GM19452 (cell line): Measurements from ENCODE around the gene CD160.
"Not testable (repeated sequence)": the region's sequence is repeated elsewhere in the genome, so short reads cannot be mapped to it uniquely, and the experiment has no call there.

ENCODE experiments used
- ATAC-seq: cut with Tn5 transposase; IDR thresholded peaks from one replicate; pipeline ENCODE4 v1.9.1; 2021; ENCODE audit not compliant: unreplicated experiment

Gene CD160

DNA sequence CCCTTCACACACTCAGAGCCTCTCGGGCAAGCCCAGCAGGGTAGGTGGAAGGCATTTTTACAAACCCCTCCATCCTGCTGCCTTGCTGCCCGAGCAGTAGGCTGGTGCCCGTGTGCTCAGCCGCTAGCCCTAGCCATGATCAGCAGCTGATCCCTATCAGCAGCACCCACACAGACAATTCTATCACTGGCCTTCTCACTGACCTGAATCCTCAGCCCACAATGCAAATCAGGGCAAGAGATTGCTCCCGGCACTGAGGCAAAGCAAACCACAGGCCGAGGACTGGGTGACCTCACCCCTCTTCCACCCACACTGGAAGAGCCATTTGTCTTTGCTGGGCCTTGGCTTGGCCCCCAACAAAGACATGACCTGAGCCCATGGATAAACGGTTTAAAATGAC is 11.2 kb upstream of the CD160 start:
- ATAC-seq, result no peak

DNA sequence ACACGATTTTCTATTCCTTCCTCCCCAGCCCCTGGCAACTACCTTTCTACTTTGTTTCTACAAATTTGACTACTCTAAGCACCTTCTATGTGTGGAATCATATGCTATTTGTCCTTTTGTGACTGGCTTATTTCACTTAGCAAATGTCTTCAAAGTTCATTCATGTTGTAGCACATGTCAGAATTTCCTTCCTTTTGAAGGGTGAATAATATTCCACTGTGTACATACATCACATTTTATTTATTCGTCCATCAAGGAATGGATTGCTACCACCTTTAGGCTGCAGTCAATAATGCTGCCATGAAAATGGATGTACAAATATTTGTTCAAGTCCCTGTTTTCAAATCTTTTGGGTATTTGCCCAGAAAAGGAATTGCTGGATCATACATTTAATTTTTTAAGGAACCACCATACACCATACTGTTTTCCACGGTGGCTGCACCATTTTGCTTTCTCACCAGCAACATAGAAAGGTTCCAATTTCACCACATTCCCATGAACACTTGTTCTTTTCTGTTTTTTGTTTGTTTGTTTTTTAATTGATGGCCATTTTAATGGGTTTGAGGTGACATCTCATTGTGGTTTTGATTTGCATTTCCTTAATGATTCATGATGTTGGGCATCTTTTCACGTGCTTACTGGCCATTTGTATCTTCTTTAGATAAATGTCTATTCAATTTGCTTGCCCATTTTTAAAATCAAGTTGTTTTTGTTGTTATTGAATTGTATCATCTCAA is 8.8 kb upstream of the CD160 start:
- ATAC-seq, result no peak

DNA sequence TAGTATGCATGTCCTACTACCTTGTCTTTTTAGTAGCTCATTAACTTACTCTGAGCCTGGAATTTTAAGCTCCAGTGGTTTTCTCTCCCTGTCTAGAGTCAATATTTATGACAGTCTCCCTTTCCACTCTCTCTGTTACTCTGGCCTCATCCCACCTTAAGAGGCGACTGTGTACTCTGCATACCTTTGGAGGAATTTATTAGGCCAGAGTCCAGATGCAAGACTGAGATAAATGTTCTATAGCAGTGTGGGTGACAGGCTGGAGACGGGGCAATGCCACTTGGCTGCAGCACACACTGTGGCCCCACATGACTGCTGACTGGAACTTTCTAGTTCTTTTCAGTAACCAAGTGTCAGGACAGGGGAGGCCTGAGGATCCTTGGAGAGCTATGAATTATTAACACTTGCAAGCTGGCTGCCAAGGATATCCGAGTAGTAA is 8.1 kb upstream of the CD160 start:
- no peak for ATAC-seq

DNA sequence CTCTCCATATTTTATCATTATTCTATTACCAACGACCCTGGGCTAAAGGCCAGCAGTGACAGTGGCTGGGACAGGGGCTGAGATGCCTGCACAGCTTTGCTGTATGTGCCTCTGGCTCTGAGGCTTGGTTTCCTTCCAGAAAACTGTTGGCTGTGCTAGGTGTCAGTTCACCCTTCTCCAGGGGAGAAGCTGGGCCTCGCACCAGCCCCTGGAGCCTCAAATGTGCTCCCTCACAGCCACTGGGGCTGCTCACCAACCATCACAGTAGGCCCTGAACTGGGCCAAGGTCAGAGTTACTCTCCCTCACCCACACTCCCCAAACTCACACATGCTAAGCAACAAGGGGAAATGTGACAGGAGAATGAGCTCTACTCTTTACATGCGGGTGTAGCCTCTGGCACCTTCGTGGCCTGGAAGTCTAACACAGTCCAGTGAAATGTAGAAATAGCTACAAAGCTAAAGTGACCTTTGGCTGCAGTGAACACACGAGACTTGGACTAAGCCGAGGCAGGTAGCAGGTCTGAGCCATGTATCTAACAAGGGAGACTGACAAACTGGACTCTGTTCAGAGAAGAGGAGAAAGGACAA is 4.7 kb upstream of the CD160 start:
- ATAC-seq, result no peak

DNA sequence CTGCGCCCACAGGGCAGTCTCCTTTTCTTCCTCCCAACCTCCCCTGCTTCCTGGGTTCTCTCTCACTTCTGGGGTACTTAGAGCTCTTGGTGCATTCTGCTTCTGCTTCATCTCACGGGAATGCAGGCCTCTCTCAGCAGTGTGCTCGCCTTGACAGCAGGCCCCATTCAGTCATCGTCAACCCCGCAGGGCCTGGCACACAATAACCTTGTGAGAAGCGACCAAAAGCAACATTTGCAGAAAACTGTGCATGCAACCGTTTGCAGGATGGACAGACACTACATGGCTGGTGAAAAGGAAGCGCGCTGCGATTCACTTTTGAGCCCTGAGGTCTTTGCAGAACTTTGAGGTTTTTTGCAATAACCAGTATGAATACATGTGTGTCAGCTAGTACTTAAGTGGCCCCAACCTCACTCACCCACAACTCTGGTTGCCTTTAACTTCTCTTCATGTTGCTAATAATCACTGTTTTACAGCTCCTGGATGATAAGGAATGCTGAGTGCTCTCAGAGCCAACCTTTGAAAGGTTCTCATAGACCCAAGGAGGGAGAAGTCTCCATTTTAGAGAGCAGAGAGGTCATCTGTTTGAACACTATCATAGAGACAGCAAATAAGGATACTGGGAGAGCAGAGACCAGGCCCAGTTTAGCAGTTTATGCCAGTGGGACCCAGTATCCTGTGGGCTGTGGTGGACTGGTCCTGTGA is 2.5 kb upstream of the CD160 start:
- no peak for ATAC-seq

DNA sequence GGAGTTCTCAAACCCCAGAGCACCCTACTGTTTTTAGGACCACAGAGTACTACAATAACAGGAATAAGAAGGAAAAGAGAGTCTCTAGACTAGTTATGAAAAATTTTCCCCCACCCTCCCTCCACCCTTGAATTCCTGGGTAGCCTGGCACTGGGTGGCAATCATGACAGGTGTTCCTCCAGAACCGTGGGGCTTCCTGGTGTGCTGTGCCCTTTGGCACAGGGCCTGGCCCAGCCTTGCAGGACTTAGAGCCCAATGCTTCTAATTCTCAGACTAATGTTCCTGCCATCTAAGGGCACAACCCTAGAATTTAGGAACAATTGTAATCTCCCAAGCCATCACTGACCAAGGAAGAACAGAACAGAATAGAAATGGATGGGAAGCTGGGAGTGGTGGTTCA is 1.5 kb upstream of the CD160 start:
- ATAC-seq, result no peak

DNA sequence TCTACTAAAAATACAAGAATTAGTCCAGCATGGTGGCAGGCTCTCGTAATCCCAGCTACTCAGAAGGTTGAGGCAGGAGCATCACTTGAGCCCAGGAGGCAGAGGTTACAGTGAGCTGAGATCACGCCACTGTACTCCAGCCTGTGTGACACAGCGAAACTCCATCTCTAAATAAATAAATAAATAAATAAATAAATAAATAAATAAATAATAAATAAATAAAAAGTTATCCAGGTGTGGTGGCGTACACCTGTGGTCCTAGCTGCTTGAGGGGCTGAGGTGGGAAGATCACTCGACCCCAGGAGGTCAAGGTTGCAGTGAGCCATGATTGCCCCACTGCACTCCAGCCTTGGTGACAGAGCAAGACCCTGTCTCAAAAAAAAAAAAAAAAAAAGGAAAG is 834 bp upstream of the CD160 start:
- not testable (repeated sequence) for ATAC-seq

DNA sequence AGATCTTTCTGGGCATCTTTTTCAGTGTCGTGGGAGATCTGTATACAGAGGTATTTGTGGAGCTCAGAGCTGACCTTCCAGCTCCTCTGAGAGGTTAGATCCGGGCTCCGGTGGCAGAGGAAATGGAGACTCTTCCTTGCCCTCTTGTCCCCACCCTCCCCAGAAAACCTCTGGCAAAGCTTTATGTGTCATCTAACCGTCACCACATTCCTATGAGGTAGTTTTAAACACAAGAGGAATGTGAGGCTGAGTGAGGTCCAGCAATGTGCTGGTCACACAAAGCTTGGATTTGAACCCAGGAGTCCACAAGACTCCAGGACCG is 1.2 kb downstream of the CD160 start:
- no peak for ATAC-seq

DNA sequence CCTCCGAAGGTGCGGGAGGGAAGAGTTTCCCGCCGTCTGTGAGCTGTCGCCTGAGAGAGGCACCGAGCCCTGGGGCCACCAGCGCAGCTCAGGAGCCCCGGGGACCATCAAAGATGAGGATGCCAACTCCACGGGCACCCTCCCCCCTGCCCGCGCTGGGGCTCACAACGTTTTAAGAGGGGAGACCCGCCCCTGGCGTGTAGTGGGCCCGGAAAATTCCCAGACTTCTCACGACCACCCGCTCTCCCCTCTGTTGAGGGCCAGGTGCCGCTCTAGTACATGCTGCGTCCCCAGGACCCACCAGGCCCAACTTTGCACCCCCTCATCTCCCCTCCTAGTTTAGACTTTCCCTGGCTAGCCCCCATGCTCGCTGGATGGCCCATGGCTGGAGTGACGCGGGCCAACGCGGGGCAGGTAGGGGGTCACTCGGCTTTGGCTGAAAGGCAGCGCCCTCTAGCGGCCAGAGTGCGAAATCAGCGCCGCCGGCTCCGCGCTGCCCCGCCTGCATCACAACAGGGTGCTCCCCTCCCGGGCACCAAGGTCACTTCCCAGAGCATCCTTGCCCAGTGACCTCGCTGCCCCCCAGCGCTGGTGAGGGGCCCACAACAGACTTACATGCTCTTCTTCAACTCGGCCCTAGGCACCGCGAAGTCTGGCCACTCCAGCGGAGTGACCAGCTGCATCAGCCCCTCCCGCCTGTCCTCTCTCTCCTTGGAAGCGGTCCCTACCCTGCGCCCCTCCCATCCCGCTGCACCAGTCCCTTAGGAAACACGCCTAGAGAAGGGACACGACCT is 1.8 kb downstream of the CD160 start:
- ATAC-seq, result peak; percentile 93

DNA sequence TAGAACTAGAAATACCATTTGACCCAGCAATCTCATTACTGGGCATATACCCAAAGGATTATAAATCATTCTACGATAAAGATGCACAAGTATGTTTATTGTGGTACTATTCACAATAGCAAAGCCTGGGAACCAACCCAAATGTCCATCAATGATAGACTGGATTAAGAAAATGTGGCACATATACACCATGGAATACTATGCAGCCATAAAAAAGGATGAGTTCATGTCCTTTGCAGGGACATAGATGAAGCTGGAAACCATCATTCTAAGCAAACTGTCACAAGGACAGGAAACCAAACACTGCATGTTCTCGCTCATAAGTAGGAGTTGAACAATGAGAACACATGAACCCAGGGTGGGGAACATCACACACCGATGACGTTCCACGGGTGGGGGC is 6.9 kb downstream of the CD160 start:
- ATAC-seq, result not testable (repeated sequence)

DNA sequence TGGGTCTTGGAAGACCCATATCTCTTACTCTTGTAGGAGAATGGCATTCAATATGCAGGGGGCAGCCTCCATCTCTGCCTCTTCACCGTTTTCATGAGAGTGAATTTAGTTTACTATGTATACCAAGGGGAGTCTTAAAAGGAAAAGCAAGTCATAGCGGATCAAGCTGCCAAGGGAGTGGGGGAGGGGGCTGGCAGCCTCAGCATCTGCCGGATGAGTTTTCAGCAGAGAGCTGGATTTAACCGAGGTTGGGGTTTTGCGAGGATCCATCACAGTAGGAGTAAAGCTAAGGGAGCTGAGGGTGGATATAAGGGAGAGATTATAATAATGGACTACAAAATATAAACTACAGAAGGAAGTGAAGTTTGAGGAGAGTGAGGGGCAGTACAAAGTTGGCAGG is 9.9 kb downstream of the CD160 start:
- no peak for ATAC-seq

DNA sequence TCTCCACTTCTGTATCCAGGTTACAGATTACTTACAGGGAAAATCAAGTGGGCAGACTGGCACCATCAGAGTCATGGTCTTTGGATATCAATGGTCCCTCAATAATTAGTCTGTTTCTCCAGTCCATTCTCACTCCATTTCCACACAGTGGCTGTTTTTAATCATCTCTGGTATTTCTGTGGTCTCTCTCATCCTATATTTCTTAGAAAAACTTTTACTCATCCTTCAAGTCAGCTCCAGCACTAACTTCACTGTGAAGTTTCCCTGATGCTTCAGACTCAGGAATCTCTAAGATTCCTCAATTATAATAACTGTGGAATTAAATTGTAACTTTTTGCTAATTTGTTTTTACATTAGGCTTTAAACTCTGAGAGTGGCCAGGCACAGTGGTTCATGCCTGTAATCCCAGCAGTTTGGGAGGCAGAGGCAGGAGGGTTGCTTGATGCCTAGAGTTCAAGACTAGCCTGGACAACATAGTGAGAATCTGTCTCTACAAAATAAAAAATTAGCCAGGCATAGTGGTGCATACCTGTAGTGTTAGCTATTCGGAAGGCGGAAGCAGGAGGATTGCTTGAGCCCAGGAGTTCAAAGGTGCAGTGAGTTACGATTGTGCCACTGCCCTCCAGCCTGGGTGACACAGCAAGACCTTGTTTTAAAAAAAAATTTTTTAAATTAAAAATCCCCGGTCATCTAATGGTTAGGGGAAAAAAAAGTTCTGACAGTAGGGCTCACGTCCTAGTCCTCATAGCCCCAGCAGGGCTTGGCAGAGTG is 10.6 kb downstream of the CD160 start:
- ATAC-seq, result no peak

DNA sequence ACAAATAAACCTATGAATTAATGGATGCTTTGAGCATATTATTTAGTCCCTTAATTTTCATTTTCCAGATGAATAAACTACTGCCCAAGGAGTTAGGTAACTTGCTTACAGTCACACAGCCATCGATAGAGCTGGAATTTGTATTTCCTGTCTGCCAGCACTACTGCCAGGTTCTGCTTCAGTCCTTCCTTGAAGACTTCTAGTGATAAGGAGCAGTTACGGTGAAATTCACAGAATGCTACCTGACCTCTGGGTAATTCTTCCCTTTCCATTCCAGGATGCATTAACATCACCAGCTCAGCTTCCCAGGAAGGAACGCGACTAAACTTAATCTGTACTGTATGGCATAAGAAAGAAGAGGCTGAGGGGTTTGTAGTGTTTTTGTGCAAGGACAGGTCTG is 11.2 kb downstream of the CD160 start:
- ATAC-seq, result no peak

DNA sequence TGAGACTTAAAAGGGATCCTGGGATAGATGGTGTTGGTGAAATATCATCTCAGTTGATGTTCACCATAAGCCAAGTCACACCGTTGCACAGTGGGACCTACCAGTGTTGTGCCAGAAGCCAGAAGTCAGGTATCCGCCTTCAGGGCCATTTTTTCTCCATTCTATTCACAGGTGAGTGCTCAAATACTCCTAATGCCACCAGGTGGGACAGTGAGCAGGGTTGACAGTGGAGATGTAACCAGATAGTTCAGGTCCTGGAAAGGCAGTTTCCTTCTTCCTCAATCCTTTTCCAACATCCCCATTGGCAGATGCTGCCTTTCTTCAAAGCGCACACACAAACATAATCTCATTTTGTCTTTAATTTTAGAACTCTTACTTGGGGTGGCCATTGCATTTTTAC is 11.6 kb downstream of the CD160 start:
- no peak for ATAC-seq

DNA sequence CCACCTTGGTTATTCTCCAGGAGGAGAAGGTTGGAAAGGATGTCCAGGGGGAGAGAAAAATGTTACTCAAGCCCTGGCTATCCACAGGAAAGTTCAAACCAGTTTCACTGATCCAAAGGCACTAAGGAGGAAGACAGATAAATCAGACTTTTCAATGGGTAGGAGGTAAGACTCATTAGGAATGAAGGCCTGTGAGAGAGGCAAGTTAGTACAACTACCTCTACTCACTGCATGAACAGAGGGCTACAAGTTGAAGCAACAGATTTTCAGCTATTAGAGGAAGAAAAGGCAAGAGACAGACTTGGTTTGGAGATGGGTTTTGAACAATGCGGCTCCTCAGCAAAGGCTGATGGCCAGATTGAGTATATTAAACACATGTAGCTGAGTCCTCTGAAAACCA is 16.9 kb downstream of the CD160 start:
- no peak for ATAC-seq

DNA sequence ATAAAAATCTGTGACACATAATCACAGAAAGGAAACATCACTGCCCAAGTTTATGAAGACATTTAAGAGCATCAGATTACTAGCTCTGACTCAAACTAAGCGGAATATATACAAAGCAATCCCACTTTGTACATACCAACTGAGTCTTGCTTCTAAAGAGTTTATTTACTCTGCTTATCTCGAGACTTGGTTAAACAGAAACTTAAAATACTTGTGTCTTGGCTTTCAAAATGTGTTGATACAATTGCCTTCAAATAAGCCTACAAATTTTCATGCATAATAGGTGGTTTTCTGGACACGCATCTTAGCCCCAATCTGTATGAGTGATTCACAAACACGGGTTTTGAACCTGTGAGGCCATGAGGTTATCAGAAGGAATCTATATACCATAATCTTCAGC is 21.0 kb downstream of the CD160 start:
- no peak for ATAC-seq

DNA sequence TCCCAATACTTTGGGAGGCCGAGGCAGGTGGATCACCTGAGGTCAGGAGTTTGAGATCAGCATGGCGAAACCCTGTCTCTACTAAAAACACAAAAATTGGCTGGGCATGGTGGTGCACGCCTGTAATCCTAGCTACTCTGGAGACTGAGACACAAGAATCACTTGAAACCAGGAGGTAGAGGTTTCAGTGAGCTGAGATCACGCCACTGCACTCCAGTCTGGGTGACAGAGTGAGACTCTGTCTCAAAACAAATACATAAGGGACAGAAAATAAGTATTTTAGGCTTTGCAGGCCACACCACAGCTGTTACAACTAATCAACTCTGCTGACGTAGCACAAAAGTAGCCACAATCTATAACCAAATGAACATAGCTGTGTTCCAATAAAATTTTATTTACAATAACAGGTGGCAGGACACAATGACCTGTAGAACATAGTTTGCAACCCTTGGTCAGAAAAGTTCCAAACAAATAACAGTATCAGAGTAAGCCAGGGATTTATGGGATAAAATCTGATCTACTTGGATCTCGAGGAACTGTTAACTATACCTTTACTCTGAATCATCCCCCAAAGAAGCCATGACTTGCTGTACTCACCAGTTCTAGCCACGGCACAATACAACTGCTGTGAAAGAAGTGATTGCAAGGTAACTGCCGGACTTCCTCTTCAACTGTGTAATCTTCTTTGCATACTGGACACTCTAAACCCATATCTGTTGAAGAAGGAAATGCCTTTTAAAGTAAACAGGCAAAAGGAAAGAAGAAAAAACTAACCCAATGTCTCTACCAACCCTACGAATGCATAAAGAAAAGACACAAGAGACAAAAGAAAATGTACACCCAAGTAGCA is 28.3 kb downstream of the CD160 start:
- no peak for ATAC-seq

DNA sequence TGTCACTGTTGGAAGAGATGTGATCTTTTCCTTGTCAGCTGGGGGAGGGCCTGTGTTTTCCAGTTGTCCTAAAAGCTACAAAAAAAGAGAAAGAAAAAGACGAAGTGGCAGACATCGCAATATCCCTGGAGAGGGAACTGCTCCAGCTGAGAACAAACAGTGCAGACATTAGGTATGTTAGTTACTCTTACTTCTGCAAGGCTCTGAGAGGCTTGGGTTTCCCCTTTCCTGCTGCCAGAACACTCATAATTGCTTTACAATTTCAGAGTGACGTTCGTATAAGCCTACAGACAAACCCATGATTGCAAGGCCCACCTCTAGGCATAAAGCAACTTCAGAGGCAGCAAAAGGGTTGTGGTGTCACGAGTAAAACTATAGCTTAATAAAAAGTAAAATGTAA is 31.1 kb downstream of the CD160 start:
- no peak for ATAC-seq

DNA sequence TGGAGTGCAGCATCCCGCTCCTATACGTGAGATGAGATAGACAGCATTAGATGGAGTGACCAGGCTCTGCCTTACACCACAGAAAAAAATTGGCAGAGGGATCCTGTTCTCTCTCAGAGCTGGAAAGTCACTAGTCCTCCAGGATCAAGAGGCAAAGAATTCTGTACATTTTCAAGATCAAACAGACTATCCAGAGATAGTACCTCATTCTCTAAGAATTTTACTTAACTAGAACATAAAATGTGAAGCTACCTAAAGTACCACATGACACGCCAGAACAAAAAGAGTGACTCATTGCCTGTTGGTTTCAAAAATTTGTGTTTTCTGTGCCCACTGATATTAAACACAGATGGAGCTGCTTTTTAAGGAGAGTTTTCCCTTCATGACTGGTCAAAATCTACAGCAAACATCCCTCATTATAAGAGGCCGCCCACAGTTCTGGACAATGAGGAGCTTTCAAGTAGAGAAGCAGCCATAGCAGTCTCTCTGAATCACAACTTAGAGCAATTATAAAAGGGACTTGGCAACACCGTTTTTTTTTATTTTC is 32.3 kb downstream of the CD160 start:
- no peak for ATAC-seq

DNA sequence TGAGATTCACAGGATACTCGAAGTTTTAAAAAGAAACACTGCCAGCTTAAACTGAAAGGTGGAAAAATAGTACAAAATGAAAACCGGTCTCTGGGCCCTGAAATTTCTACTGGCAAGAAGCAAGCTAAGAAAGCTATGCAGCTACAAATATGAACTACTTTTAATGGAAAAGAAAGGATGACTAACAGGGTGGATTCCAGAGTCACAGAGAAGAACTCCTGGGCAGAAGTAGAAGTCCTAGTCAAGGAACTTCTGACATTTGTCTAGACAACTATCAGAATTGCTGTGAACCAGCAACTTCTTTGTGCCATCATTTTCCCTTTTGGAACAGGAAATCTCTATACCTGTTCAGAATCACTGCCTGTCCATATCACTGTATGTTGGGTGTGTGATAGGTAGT is 38.1 kb downstream of the CD160 start:
- no peak for ATAC-seq
